BLaER1 treated with 17β-estradiol and CSF1 and Interleukin-3, amounts not matched to agents 10 nM and 100 nM (cell line): ENCODE measurements around the gene ANTXR2.

Experiments
- H3K27ac ChIP-seq, 11 experiments: shearing (Covaris generic); formaldehyde crosslinking; 2 replicates each; pipeline ENCODE4 v1.8.1; 2022
- H3K27me3 ChIP-seq, 11 experiments: shearing (Covaris generic); formaldehyde crosslinking; 2 replicates each; pipeline ENCODE4 v1.8.1; 2022
- H3K36me3 ChIP-seq, 11 experiments: shearing (Covaris generic); formaldehyde crosslinking; 2 replicates each; pipeline ENCODE4 v1.8.1; 2022
- H3K4me1 ChIP-seq, 10 experiments: shearing (Covaris generic); formaldehyde crosslinking; 2 replicates each; pipeline ENCODE4 v1.8.1; 2022
- H3K4me2 ChIP-seq, 11 experiments: shearing (Covaris generic); formaldehyde crosslinking; 2 replicates each; pipeline ENCODE4 v1.8.1; 2022
- H3K4me3 ChIP-seq, 10 experiments: shearing (Covaris generic); formaldehyde crosslinking; 2 replicates each; pipeline ENCODE4 v1.8.1; 2022
- H3K9ac ChIP-seq, 11 experiments: shearing (Covaris generic); formaldehyde crosslinking; 2 replicates each; pipeline ENCODE4 v1.8.1; 2022
- H3K9me3 ChIP-seq, 11 experiments: shearing (Covaris generic); formaldehyde crosslinking; replicated peaks in 1 of 11; 2 replicates each; pipeline ENCODE4 v1.8.1; 2022
- H4K20me1 ChIP-seq, 11 experiments: shearing (Covaris generic); formaldehyde crosslinking; 2 replicates each; pipeline ENCODE4 v1.8.1; 2022
- Cebpa-rat ChIP-seq, 11 experiments: shearing (Covaris generic); IDR thresholded peaks; 2 replicates each; pipeline ENCODE4 v1.8.1; 2022

ANTXR2 gene

GRCh38 chr4:79964400-79965211 lies 108.4 kb downstream of the ANTXR2 start:
- TF ChIP-seq Cebpa-rat (IDR thresholded peaks at IDR 0.05) = no peak
- Histone ChIP-seq H3K4me2 (no peak overlapping the region), H3K9ac (no peak overlapping the region), H3K36me3 (peaks cover 0 to 45% (median 12%) of the 10 kb centered on the region in 11 experiments; a peak in 16 of 22 replicates), H4K20me1 (no peaks in the 10 kb centered on the region), H3K27ac (no peak overlapping the region), H3K4me1 (no peaks in the 10 kb centered on the region), H3K27me3 (no peaks in the 10 kb centered on the region), H3K4me3 (no peak overlapping the region), H3K9me3 (peaks cover 5 to 14% (median 9%) of the 10 kb centered on the region in 11 experiments; a peak in 18 of 22 replicates)

GRCh38 chr4:79964020-79964399 lies 109.0 kb downstream of the ANTXR2 start:
- no peak overlapping the region for H3K4me2 ChIP-seq
- H3K4me1 ChIP-seq = no peaks in the 10 kb centered on the region
- no peak overlapping the region for H3K4me3 ChIP-seq
- H4K20me1 ChIP-seq = no peaks in the 10 kb centered on the region
- no peak overlapping the region for H3K27ac ChIP-seq
- H3K27me3 ChIP-seq = no peaks in the 10 kb centered on the region
- no peak overlapping the region for H3K9ac ChIP-seq
- no peak for TF ChIP-seq Cebpa-rat (IDR thresholded peaks at IDR 0.05)
- peaks cover 0 to 45% (median 12%) of the 10 kb centered on the region in 11 experiments; a peak in 16 of 22 replicates for H3K36me3 ChIP-seq
- peaks cover 5 to 14% (median 9%) of the 10 kb centered on the region in 11 experiments; a peak in 18 of 22 replicates for H3K9me3 ChIP-seq

GRCh38 chr4:79959652-79960051 lies 113.4 kb downstream of the ANTXR2 start:
- Histone ChIP-seq H3K4me3 (no peak overlapping the region), H4K20me1 (no peaks in the 10 kb centered on the region)

GRCh38 chr4:79958466-79959264 lies 114.4 kb downstream of the ANTXR2 start:
- no peak overlapping the region for H3K4me2 ChIP-seq
- H4K20me1 ChIP-seq = no peaks in the 10 kb centered on the region
- H3K9ac ChIP-seq = no peak overlapping the region
- no peaks in the 10 kb centered on the region for H3K27me3 ChIP-seq
- H3K36me3 ChIP-seq = peaks cover 0 to 28% (median 0%) of the 10 kb centered on the region in 11 experiments; a peak in 6 of 22 replicates
- no peaks in the 10 kb centered on the region for H3K9me3 ChIP-seq
- H3K4me3 ChIP-seq = no peak overlapping the region
- H3K4me1 ChIP-seq = no peaks in the 10 kb centered on the region
- H3K27ac ChIP-seq = no peak overlapping the region
- TF ChIP-seq Cebpa-rat (IDR thresholded peaks at IDR 0.05) = no peak

More at GRCh38 chr4:79959652-79960051, 113.4 kb downstream of the ANTXR2 start:
- H3K4me1 ChIP-seq = no peaks in the 10 kb centered on the region
- no peak for TF ChIP-seq Cebpa-rat (IDR thresholded peaks at IDR 0.05)
- no peak overlapping the region for H3K27ac ChIP-seq
- H3K4me2 ChIP-seq = no peak overlapping the region
- peaks cover 2 to 6% (median 4%) of the 10 kb centered on the region in 11 experiments; a peak in 18 of 22 replicates for H3K9me3 ChIP-seq
- H3K9ac ChIP-seq = no peak overlapping the region
- peaks cover 0 to 38% (median 7%) of the 10 kb centered on the region in 11 experiments; a peak in 16 of 22 replicates for H3K36me3 ChIP-seq
- H3K27me3 ChIP-seq = no peaks in the 10 kb centered on the region

GRCh38 chr4:79949178-79949577 lies 123.9 kb downstream of the ANTXR2 start:
- Histone ChIP-seq H3K4me1 (no peaks in the 10 kb centered on the region; a peak in 1 of 20 replicates), H4K20me1 (peaks cover 0 to 4% (median 0%) of the 10 kb centered on the region in 11 experiments; a peak in 1 of 22 replicates), H3K4me2 (no peak overlapping the region), H3K9me3 (no peaks in the 10 kb centered on the region), H3K27ac (no peak overlapping the region), H3K36me3 (peaks cover 0 to 32% (median 0%) of the 10 kb centered on the region in 11 experiments; a peak in 4 of 22 replicates), H3K27me3 (no peaks in the 10 kb centered on the region), H3K9ac (no peak overlapping the region), H3K4me3 (no peak overlapping the region)
- no peak for TF ChIP-seq Cebpa-rat (IDR thresholded peaks at IDR 0.05)

- H3K4me2 ChIP-seq = no peak overlapping the region
These were observed 124.3 kb downstream of the ANTXR2 start for GRCh38 chr4:79948739-79949138.

GRCh38 chr4:79948261-79948660 lies 124.8 kb downstream of the ANTXR2 start:
- peaks cover 0 to 32% (median 0%) of the 10 kb centered on the region in 11 experiments; a peak in 4 of 22 replicates for H3K36me3 ChIP-seq
- no peak overlapping the region for H3K4me3 ChIP-seq
- H4K20me1 ChIP-seq = peaks cover 0 to 4% (median 0%) of the 10 kb centered on the region in 11 experiments; a peak in 1 of 22 replicates
- no peaks in the 10 kb centered on the region for H3K27me3 ChIP-seq
- no peak overlapping the region for H3K9ac ChIP-seq
- no peak overlapping the region for H3K4me2 ChIP-seq
- no peaks in the 10 kb centered on the region for H3K9me3 ChIP-seq
- H3K4me1 ChIP-seq = no peaks in the 10 kb centered on the region; a peak in 1 of 20 replicates
- H3K27ac ChIP-seq = no peak overlapping the region
- TF ChIP-seq Cebpa-rat (IDR thresholded peaks at IDR 0.05) = no peak

More at GRCh38 chr4:79948739-79949138, 124.3 kb downstream of the ANTXR2 start:
- H3K4me1 ChIP-seq = no peaks in the 10 kb centered on the region; a peak in 1 of 20 replicates
- H3K9me3 ChIP-seq = no peaks in the 10 kb centered on the region
- H3K4me3 ChIP-seq = no peak overlapping the region
- peaks cover 0 to 4% (median 0%) of the 10 kb centered on the region in 11 experiments; a peak in 1 of 22 replicates for H4K20me1 ChIP-seq
- no peak for TF ChIP-seq Cebpa-rat (IDR thresholded peaks at IDR 0.05)
- no peaks in the 10 kb centered on the region for H3K27me3 ChIP-seq
- H3K36me3 ChIP-seq = peaks cover 0 to 32% (median 0%) of the 10 kb centered on the region in 11 experiments; a peak in 4 of 22 replicates
- no peak overlapping the region for H3K27ac ChIP-seq
- no peak overlapping the region for H3K9ac ChIP-seq

GRCh38 chr4:79947386-79947785 lies 125.6 kb downstream of the ANTXR2 start:
- no peak overlapping the region for H3K4me2 ChIP-seq
- no peaks in the 10 kb centered on the region for H3K27me3 ChIP-seq
- TF ChIP-seq Cebpa-rat (IDR thresholded peaks at IDR 0.05) = no peak
- H4K20me1 ChIP-seq = peaks cover 0 to 4% (median 0%) of the 10 kb centered on the region in 11 experiments; a peak in 1 of 22 replicates
- peaks cover 0 to 32% (median 0%) of the 10 kb centered on the region in 11 experiments; a peak in 4 of 22 replicates for H3K36me3 ChIP-seq
- H3K4me1 ChIP-seq = no peaks in the 10 kb centered on the region; a peak in 1 of 20 replicates
- H3K9ac ChIP-seq = no peak overlapping the region
- H3K27ac ChIP-seq = no peak overlapping the region
- H3K9me3 ChIP-seq = no peaks in the 10 kb centered on the region
- no peak overlapping the region for H3K4me3 ChIP-seq

- no peak for TF ChIP-seq Cebpa-rat (IDR thresholded peaks at IDR 0.05)
- Histone ChIP-seq H3K9me3 (no peaks in the 10 kb centered on the region), H3K27me3 (no peaks in the 10 kb centered on the region), H3K4me3 (no peak overlapping the region), H3K9ac (no peak overlapping the region), H3K4me1 (0 out of 20 replicates have a peak, but pooled peaks cover 0 to 3% (median 0%) of the 10 kb centered on the region in 10 experiments), H3K4me2 (no peak overlapping the region), H4K20me1 (peaks cover 0 to 5% (median 0%) of the 10 kb centered on the region in 11 experiments; a peak in 1 of 22 replicates), H3K36me3 (peaks cover 0 to 45% (median 0%) of the 10 kb centered on the region in 11 experiments; a peak in 5 of 22 replicates), H3K27ac (no peak overlapping the region)
These were observed 137.8 kb downstream of the ANTXR2 start for GRCh38 chr4:79935274-79935673.
